MM.1S (cell line): ENCODE data around the gene GNPNAT1.

Experiments
- DNase-seq: peaks from one replicate; pipeline ENCODE4 v3.0.0-alpha.2; 2015
- H2AFZ ChIP-seq: fragments of 300-600 bp; sonication (generic); 2 replicates; pipeline ENCODE4 v1.6.0; 2016; ENCODE audit warnings: antibody characterized with exemption, low read length
- H3F3A ChIP-seq: fragments of 300-600 bp; sonication (generic); 2 replicates; pipeline ENCODE4 v1.6.1; 2016; ENCODE audit warnings: mild to moderate bottlenecking, antibody characterized with exemption, low read length, moderate library complexity, mixed read lengths; ENCODE audit not compliant: insufficient read depth
- H3K27ac ChIP-seq: fragments of 300-600 bp; sonication (generic); 2 replicates; pipeline ENCODE4 v1.5.1; 2016; ENCODE audit warnings: mild to moderate bottlenecking, low read length
- H3K27me3 ChIP-seq: fragments of 300-600 bp; sonication (generic); replicated peaks from 2 replicates; pipeline ENCODE4 v1.6.0; 2016; ENCODE audit warnings: low read length; ENCODE audit not compliant: insufficient read depth
- H3K36me3 ChIP-seq: fragments of 300-600 bp; sonication (generic); replicated peaks from 2 replicates; pipeline ENCODE4 v1.6.1; 2016; ENCODE audit warnings: mild to moderate bottlenecking, low read length, mixed read lengths; ENCODE audit not compliant: insufficient read depth
- H3K4me1 ChIP-seq: fragments of 300-600 bp; sonication (generic); 2 replicates; pipeline ENCODE4 v1.6.1; 2016; ENCODE audit warnings: low read length, mixed read lengths
- H3K4me2 ChIP-seq: fragments of 300-600 bp; sonication (generic); 2 replicates; pipeline ENCODE4 v1.6.0; 2016; ENCODE audit warnings: low read depth, low read length
- H3K4me3 ChIP-seq: fragments of 300-600 bp; sonication (generic); 2 replicates; pipeline ENCODE4 v1.5.1; 2016; ENCODE audit warnings: low read length, mixed read lengths
- H3K79me2 ChIP-seq: fragments of 300-600 bp; sonication (generic); 2 replicates; pipeline ENCODE4 v1.6.1; 2016; ENCODE audit warnings: mixed run types, low read length, mixed read lengths
- H3K9ac ChIP-seq: fragments of 300-600 bp; sonication (generic); 2 replicates; pipeline ENCODE4 v1.6.1; 2016; ENCODE audit warnings: low read length, mixed read lengths
- H3K9me2 ChIP-seq: fragments of 300-600 bp; sonication (generic); replicated peaks from 2 replicates; pipeline ENCODE4 v1.6.1; 2016; ENCODE audit warnings: mild to moderate bottlenecking, low read length, mixed read lengths; ENCODE audit not compliant: insufficient read depth
- H3K9me3 ChIP-seq: fragments of 300-600 bp; sonication (generic); replicated peaks from 2 replicates; pipeline ENCODE4 v1.6.1; 2016; ENCODE audit warnings: mild to moderate bottlenecking, low read length, mixed read lengths; ENCODE audit not compliant: insufficient read depth
- H4K20me1 ChIP-seq: fragments of 300-600 bp; sonication (generic); 2 replicates; pipeline ENCODE4 v1.6.1; 2016; ENCODE audit warnings: mild to moderate bottlenecking, low read length, moderate library complexity, mixed read lengths; ENCODE audit not compliant: insufficient read depth
- EZH2 ChIP-seq: fragments of 300-600 bp; sonication (generic); optimal IDR thresholded peaks from 2 replicates; pipeline ENCODE3; 2017; ENCODE audit warnings: low read depth, mild to moderate bottlenecking, antibody characterized with exemption, low read length, mixed read lengths
- EZH2phosphoT487 ChIP-seq: fragments of 300-600 bp; sonication (generic); IDR thresholded peaks from 2 replicates; pipeline ENCODE4 v1.6.1; 2018; ENCODE audit warnings: antibody characterized with exemption, low read length
- TF ChIP-seq, protein P1 (sequence below): fragments of 300-600 bp; sonication (generic); IDR thresholded peaks from 2 replicates; pipeline ENCODE4 v1.5.1; 2016; ENCODE audit warnings: antibody characterized with exemption, low read length, mixed read lengths

Gene GNPNAT1

DNA sequence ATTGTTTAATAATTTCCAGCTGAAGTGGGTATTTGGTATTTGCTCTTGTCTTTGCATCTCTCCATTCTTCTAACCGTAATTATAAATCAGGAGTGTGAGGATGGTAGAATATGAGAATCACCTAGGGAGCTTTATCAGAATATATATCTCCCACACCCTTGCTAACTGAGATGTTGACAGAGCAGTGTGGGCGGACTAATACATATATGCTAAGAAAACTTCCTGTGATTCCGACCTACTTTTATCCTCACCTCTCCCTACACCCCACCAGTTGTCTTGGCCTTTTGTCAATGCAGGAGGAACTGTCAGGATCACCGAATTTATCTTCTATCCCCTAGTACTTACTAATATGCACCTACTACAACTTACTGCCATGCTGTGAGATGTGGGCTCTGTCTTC is 14.7 kb upstream of the GNPNAT1 start:
- Histone ChIP-seq H4K20me1 (no peaks in the 10 kb centered on the region), H3K36me3 (no peaks in the 10 kb centered on the region), H3F3A (no peaks in the 10 kb centered on the region), H3K27me3 (no peaks in the 10 kb centered on the region), H3K4me2 (no peak overlapping the region), H3K9ac (no peak overlapping the region), H3K9me2 (no peaks in the 10 kb centered on the region), H3K79me2 (no peaks in the 10 kb centered on the region), H3K4me3 (no peak overlapping the region), H3K4me1 (no peaks in the 10 kb centered on the region), H3K27ac (no peak overlapping the region), H2AFZ (no peak overlapping the region), H3K9me3 (no peaks in the 10 kb centered on the region)
- DNase-seq = no peak
- TF ChIP-seq EZH2phosphoT487 (no peak), EZH2 (no peak)
- TF ChIP-seq, protein P1, sequence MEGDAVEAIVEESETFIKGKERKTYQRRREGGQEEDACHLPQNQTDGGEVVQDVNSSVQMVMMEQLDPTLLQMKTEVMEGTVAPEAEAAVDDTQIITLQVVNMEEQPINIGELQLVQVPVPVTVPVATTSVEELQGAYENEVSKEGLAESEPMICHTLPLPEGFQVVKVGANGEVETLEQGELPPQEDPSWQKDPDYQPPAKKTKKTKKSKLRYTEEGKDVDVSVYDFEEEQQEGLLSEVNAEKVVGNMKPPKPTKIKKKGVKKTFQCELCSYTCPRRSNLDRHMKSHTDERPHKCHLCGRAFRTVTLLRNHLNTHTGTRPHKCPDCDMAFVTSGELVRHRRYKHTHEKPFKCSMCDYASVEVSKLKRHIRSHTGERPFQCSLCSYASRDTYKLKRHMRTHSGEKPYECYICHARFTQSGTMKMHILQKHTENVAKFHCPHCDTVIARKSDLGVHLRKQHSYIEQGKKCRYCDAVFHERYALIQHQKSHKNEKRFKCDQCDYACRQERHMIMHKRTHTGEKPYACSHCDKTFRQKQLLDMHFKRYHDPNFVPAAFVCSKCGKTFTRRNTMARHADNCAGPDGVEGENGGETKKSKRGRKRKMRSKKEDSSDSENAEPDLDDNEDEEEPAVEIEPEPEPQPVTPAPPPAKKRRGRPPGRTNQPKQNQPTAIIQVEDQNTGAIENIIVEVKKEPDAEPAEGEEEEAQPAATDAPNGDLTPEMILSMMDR = no peak

DNA sequence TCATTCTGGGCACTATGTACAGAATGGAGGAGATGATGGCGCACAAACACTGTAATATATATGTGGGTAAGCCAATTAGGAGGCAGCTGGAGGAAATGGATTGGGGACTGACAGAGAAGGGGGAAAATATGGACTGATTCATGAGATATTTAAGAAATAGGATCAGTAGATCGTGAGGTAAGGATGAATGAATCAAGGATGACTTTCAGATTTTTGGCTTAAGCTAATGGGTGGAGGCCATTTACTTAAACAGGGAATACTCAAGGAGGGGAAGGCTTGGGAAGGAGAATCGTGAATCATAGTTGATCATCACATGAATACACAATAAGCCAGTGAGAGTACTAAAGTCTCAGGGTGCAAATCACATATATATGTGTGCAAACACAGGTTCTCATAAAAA is 11.2 kb upstream of the GNPNAT1 start:
- H3K4me3 ChIP-seq = no peak overlapping the region
- no peaks in the 10 kb centered on the region for H3K27me3 ChIP-seq
- H3K27ac ChIP-seq = no peak overlapping the region
- no peaks in the 10 kb centered on the region for H3K4me1 ChIP-seq
- H3K4me2 ChIP-seq = no peak overlapping the region
- no peak for DNase-seq
- H3F3A ChIP-seq = no peaks in the 10 kb centered on the region
- H3K36me3 ChIP-seq = no peaks in the 10 kb centered on the region
- H4K20me1 ChIP-seq = no peaks in the 10 kb centered on the region
- H3K9me2 ChIP-seq = no peaks in the 10 kb centered on the region
- no peak overlapping the region for H3K9ac ChIP-seq
- H2AFZ ChIP-seq = no peak overlapping the region
- TF ChIP-seq, protein P1 = no peak
- TF ChIP-seq EZH2phosphoT487 (no peak), EZH2 (no peak)
- H3K9me3 ChIP-seq = no peaks in the 10 kb centered on the region
- H3K79me2 ChIP-seq = no peaks in the 10 kb centered on the region

DNA sequence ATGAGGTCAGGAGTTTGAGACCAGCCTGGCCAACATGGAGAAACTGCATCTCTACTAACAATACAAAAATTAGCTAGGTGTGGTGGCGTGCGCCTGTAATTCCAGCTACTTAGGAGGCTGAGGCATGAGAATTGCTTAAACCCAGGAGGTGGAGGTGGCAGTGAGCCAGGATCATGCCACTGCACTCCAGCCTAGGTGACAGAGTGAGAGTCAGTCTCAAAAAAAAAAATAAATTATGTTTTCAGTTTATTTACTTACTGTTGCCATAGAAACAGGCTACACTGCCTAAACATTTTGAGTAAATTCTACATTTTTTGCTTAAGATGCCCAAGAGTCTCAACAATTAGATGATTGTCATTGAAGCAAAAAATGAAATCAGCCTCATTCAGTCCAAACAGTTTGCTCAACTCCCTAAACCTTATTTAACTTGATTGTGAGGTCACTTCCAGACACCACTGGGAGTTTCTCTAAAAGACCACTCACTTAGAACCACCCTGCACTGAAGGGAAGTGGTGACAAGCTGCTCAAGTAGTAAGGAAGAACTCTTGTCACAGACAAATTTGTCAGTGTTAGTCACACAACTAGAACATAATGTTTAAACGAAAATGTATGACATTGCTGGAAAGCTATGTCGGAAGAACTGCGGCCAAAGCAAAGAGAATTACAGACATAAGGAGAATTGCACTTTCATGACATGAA is 9.8 kb upstream of the GNPNAT1 start:
- Histone ChIP-seq H3K4me1 (no peaks in the 10 kb centered on the region), H3K36me3 (no peaks in the 10 kb centered on the region), H3K27me3 (no peaks in the 10 kb centered on the region), H2AFZ (no peak overlapping the region), H3K9me2 (no peaks in the 10 kb centered on the region), H3K9ac (no peak overlapping the region), H4K20me1 (no peaks in the 10 kb centered on the region), H3K79me2 (no peaks in the 10 kb centered on the region), H3K9me3 (no peaks in the 10 kb centered on the region), H3F3A (no peaks in the 10 kb centered on the region), H3K27ac (no peak overlapping the region), H3K4me3 (no peak overlapping the region), H3K4me2 (no peak overlapping the region)
- TF ChIP-seq, protein P1 = no peak
- no peak for TF ChIP-seq EZH2
- TF ChIP-seq EZH2phosphoT487 = no peak
- no peak for DNase-seq
